ENCODE results near the gene REXO2. TPM values are rescaled to one million over a fixed set of nuclear protein-coding genes. Genes with fewer than 3 reads are reported as not detected.

The REXO2 gene
- 100 to 1,000 TPM; 245 to 272 (median 255) TPM for total RNA-seq (2021; fragmentation: NEBNext Ultra II Directional; extraction: Animal tissue kit (Norgen Biotek cat#: 25700))
- long read RNA-seq, transcript REXO2-205 (6 exons, 664 nt): minor isoform, 6 of 354 reads
- long read RNA-seq, transcript REXO2-220 (7 exons, 1,158 nt): major isoform, 317 of 354 reads
- long read RNA-seq, partial matches to known transcripts: 6 of 354 reads
- long read RNA-seq, other reads (novel, unspliced or antisense): 16 of 354 reads

- peak; percentile 90 for DNase-seq
- Mint-ChIP-seq H3K4me3 (peak within 1 kb of the TSS; percentile 98), H3K27me3 (ENCODE audit: insufficient read depth) (no peaks in the 10 kb centered on the region), H3K9me3 (no peaks in the 10 kb centered on the region), H3K27ac (peak within 1 kb of the TSS; percentile 94), H3K36me3 (ENCODE audit: low read depth) (peaks cover 25% of the 10 kb centered on the region), H3K4me1 (ENCODE audit: low read depth) (peaks cover 46% of the 10 kb centered on the region)
- TF ChIP-seq, protein P1, sequence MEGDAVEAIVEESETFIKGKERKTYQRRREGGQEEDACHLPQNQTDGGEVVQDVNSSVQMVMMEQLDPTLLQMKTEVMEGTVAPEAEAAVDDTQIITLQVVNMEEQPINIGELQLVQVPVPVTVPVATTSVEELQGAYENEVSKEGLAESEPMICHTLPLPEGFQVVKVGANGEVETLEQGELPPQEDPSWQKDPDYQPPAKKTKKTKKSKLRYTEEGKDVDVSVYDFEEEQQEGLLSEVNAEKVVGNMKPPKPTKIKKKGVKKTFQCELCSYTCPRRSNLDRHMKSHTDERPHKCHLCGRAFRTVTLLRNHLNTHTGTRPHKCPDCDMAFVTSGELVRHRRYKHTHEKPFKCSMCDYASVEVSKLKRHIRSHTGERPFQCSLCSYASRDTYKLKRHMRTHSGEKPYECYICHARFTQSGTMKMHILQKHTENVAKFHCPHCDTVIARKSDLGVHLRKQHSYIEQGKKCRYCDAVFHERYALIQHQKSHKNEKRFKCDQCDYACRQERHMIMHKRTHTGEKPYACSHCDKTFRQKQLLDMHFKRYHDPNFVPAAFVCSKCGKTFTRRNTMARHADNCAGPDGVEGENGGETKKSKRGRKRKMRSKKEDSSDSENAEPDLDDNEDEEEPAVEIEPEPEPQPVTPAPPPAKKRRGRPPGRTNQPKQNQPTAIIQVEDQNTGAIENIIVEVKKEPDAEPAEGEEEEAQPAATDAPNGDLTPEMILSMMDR (IDR thresholded peaks at IDR 0.05): peak; percentile 55
Measured at GRCh38 chr11:114439229-114440120, at the start of gene REXO2. Gene REXO2, plus strand, starts transcription at chr11:114439467. Its CDS starts 62 bp downstream, at chr11:114439529.

- no peak for DNase-seq
- Mint-ChIP-seq H3K4me1 (ENCODE audit: low read depth) (peaks cover 35% of the 10 kb centered on the region), H3K4me3 (no peak overlapping the region), H3K27ac (no peak overlapping the region), H3K9me3 (no peaks in the 10 kb centered on the region), H3K36me3 (ENCODE audit: low read depth) (0 out of 2 replicates have a peak, but pooled peaks cover 3% of the 10 kb centered on the region), H3K27me3 (ENCODE audit: insufficient read depth) (peaks cover 2% of the 10 kb centered on the region; the same call in 1 of the 2 replicates)
- TF ChIP-seq, protein P1 (IDR thresholded peaks at IDR 0.05): no peak
Measured at GRCh38 chr11:114392735-114393667, 46.3 kb upstream of the REXO2 start.

DNA sequence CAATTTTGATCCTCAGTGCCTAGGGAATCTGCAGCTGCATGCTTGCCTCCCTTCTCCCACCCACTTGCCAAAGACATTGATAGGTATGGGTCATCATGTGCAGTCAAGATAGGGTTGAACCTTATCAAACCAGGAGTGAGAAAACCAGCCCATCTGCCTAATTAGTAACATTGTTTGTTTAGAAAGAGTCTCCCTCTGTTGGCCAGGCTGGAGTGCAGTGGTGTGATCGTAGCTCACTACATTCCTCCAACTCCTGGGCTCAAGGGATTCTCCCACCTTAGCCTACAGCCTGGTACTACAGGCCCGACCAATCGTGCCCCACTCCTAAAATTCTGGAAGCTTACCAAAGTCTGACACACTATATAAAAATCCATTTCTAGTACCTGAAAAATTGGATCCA is 43.5 kb upstream of the REXO2 start:
- Mint-ChIP-seq H3K36me3 (ENCODE audit: low read depth) (peaks cover 15% of the 10 kb centered on the region; the same call in 1 of the 2 replicates), H3K9me3 (no peaks in the 10 kb centered on the region), H3K27ac (no peak overlapping the region), H3K27me3 (ENCODE audit: insufficient read depth) (peaks cover 4% of the 10 kb centered on the region), H3K4me3 (no peak overlapping the region), H3K4me1 (ENCODE audit: low read depth) (peaks cover 54% of the 10 kb centered on the region)
- TF ChIP-seq, protein P1 (IDR thresholded peaks at IDR 0.05): peak; percentile 70
- DNase-seq: no peak

GRCh38 chr11:114396916-114397315 is 42.4 kb upstream of the REXO2 start:
- Mint-ChIP-seq H3K27ac (no peak overlapping the region), H3K36me3 (ENCODE audit: low read depth) (peaks cover 25% of the 10 kb centered on the region), H3K4me3 (no peak overlapping the region), H3K27me3 (ENCODE audit: insufficient read depth) (peaks cover 4% of the 10 kb centered on the region), H3K4me1 (ENCODE audit: low read depth) (peaks cover 56% of the 10 kb centered on the region), H3K9me3 (no peaks in the 10 kb centered on the region)
- DNase-seq: no peak
- TF ChIP-seq, protein P1 (IDR thresholded peaks at IDR 0.05): no peak
